GM12878 (cell line): ENCODE data around the gene ATP2A1. TPM values are rescaled to one million over a fixed set of nuclear protein-coding genes. Genes with fewer than 3 reads are reported as not detected.

ENCODE experiments used
- ATAC-seq: fragments of 200-7000 bp; cut with Tn5 transposase; 3 replicates; pipeline ENCODE4 v1.9.1; 2020; ENCODE audit warnings: mild to moderate bottlenecking, moderate library complexity
- Bru-seq: library from RNA; stranded (reverse); fragments of 400-500 nt; gene quantifications from one replicate; lab custom pipeline; 2021; lab: Mats Ljungman, UMichigan
- BruChase-seq, 2 experiments: library from RNA; stranded (reverse); fragments of 400-500 nt; gene quantifications; one replicate each; lab custom pipeline; 2021; lab: Mats Ljungman, UMichigan
- BruUV-seq: library from RNA; stranded (reverse); fragments of 400-500 nt; replicated peaks from 2 replicates; lab custom pipeline; 2021; lab: Mats Ljungman, UMichigan
- CTCF ChIA-PET: fragments of 300-600 bp; sonication (Branson Sonifier 250); formaldehyde crosslinking; extraction: SDS; loops from one replicate; lab custom pipeline; 2021; ENCODE audit warnings: inconsistent platforms; lab: Yijun Ruan, JAX
- POLR2A ChIA-PET: fragments of 350-600 bp; formaldehyde crosslinking; extraction: SDS; loops from one replicate; lab custom pipeline; 2021; ENCODE audit warnings: inconsistent platforms; lab: Charles Lee
- RAD21 ChIA-PET: fragments of 300-600 bp; sonication (Branson Sonifier 250); formaldehyde crosslinking; loops from one replicate; lab custom pipeline; 2023; ENCODE audit warnings: antibody characterized with exemption; ENCODE audit not compliant: unreplicated experiment; lab: Charles Lee
- SMC1A ChIA-PET: fragments of 300-600 bp; sonication (Branson Sonifier 250); formaldehyde crosslinking; loops from one replicate; lab custom pipeline; 2023; ENCODE audit not compliant: unreplicated experiment, uncharacterized antibody; lab: Charles Lee
- DNase-seq: peaks from one replicate; pipeline ENCODE4 v3.0.0-alpha.2; 2011; ENCODE audit warnings: low read depth, low spot score
- FAIRE-seq: peaks from 3 replicates; lab custom pipeline; 2011; peaks lifted over from hg19 to GRCh38; lab: Jason Lieb, UNC
- H2AFZ ChIP-seq: 2 replicates; pipeline ENCODE4 v1.6.0; 2011; ENCODE audit warnings: low read depth, low read length, control low read depth; ENCODE audit not compliant: control insufficient read depth
- H3K27ac ChIP-seq: 2 replicates; pipeline ENCODE4 v1.5.1; 2011; ENCODE audit warnings: control low read depth; ENCODE audit not compliant: control insufficient read depth, insufficient read depth
- H3K27me3 ChIP-seq, 2 experiments: replicated peaks in 1 of 2; 2 replicates each; pipeline versions ENCODE4 v1.6.0 to v1.6.1; 2011; ENCODE audit warnings: low read length in 1 of 2; ENCODE audit not compliant: control insufficient read depth in 2 of 2, insufficient read depth in 2 of 2
- H3K36me3 ChIP-seq, 2 experiments: 2 replicates each; pipeline ENCODE4 v1.5.1; 2011; ENCODE audit warnings: low read length in 1 of 2; ENCODE audit not compliant: control insufficient read depth in 2 of 2, insufficient read depth in 2 of 2
- H3K4me1 ChIP-seq: 2 replicates; pipeline ENCODE4 v1.6.1; 2011; ENCODE audit warnings: mild to moderate bottlenecking, low read length, moderate library complexity, mixed read lengths; ENCODE audit not compliant: control insufficient read depth, insufficient read depth
- H3K4me2 ChIP-seq: 2 replicates; pipeline ENCODE4 v1.6.0; 2011; ENCODE audit warnings: control low read depth; ENCODE audit not compliant: control insufficient read depth, insufficient read depth
- H3K4me3 ChIP-seq: fragments of 200-600 bp; sonication (generic); 2 replicates; pipeline ENCODE4 v1.5.1; 2016
- H3K79me2 ChIP-seq: 2 replicates; pipeline ENCODE4 v1.6.0; 2011; ENCODE audit warnings: low read length; ENCODE audit not compliant: control insufficient read depth, insufficient read depth
- H3K9ac ChIP-seq: 2 replicates; pipeline ENCODE4 v1.8.0; 2011; ENCODE audit warnings: low read length, control low read depth, mixed read lengths; ENCODE audit not compliant: control insufficient read depth, insufficient read depth
- H3K9me3 ChIP-seq: replicated peaks from 3 replicates; pipeline ENCODE4 v1.5.1; 2011; ENCODE audit warnings: mild to moderate bottlenecking, low read length; ENCODE audit not compliant: control insufficient read depth, insufficient read depth
- H4K20me1 ChIP-seq: 2 replicates; pipeline ENCODE4 v1.6.0; 2011; ENCODE audit not compliant: control insufficient read depth, insufficient read depth
- BACH1 ChIP-seq: fragments of 450-650 bp; IDR thresholded peaks from 2 replicates; pipeline ENCODE4 v1.6.1; 2017; ENCODE audit warnings: mild to moderate bottlenecking, borderline replicate concordance
- BRCA1 ChIP-seq: IDR thresholded peaks from 2 replicates; pipeline ENCODE4 v1.6.1; 2011; ENCODE audit warnings: low read depth, low read length, improper control_type of control experiment
- DPF2 ChIP-seq: fragments of 450-650 bp; IDR thresholded peaks from 2 replicates; pipeline ENCODE4 v1.6.1; 2017; ENCODE audit warnings: mild to moderate bottlenecking
- ESRRA ChIP-seq: IDR thresholded peaks from 2 replicates; pipeline ENCODE4 v1.6.1; 2012; ENCODE audit warnings: mild to moderate bottlenecking, low read length, improper control_type of control experiment
- GATAD2B ChIP-seq: fragments of 450-650 bp; conservative IDR thresholded peaks from 2 replicates; pipeline ENCODE4 v1.6.1; 2017; ENCODE audit warnings: low read depth, mild to moderate bottlenecking, moderate library complexity
- IKZF1 ChIP-seq: fragments of 450-650 bp; conservative IDR thresholded peaks from 2 replicates; pipeline ENCODE4 v1.6.1; 2017; ENCODE audit warnings: antibody characterized with exemption, mild to moderate bottlenecking
- IRF4 ChIP-seq: IDR thresholded peaks from 2 replicates; pipeline ENCODE4 v1.6.1; 2011; ENCODE audit warnings: low read depth, low read length
- KDM1A ChIP-seq: fragments of 200-600 bp; sonication (generic); IDR thresholded peaks from 2 replicates; pipeline ENCODE4 v1.6.1; 2016; ENCODE audit warnings: borderline replicate concordance
- MEF2B ChIP-seq: fragments of 450-650 bp; IDR thresholded peaks from 2 replicates; pipeline ENCODE4 v1.6.1; 2018; ENCODE audit warnings: mild to moderate bottlenecking, moderate library complexity; ENCODE audit not compliant: partially characterized antibody, poor library complexity, severe bottlenecking
- RB1 ChIP-seq: fragments of 450-650 bp; formaldehyde crosslinking; IDR thresholded peaks from 2 replicates; pipeline ENCODE4 v1.6.1; 2017; ENCODE audit warnings: mild to moderate bottlenecking, borderline replicate concordance
- RELA ChIP-seq: fragments of 450-650 bp; IDR thresholded peaks from 2 replicates; pipeline ENCODE4 v1.8.0; 2014; ENCODE audit warnings: borderline replicate concordance; ENCODE audit not compliant: partially characterized antibody
- TAF1 ChIP-seq: IDR thresholded peaks from 2 replicates; pipeline ENCODE4 v1.6.1; 2011; ENCODE audit warnings: mild to moderate bottlenecking, low read depth, low read length, borderline replicate concordance
- ZNF207 ChIP-seq: fragments of 450-650 bp; IDR thresholded peaks from 2 replicates; pipeline ENCODE4 v1.6.1; 2014; ENCODE audit warnings: antibody characterized with exemption, mild to moderate bottlenecking, borderline replicate concordance
- WGBS: methylation state at CpG from one replicate; pipeline ENCODE4 v1.1.6; 2016; ENCODE audit warnings: low lambda C conversion rate; ENCODE audit not compliant: insufficient replicate concordance, insufficient coverage; ENCODE audit errors: missing lambda C conversion rate; 5-methylcytosine and 5-hydroxymethylcytosine counted together
- in situ Hi-C: fragments of 300-500 bp; cut with MboI; formaldehyde crosslinking; loops from 9 replicates; pipeline ENCODE4 v1.14.3; 2018; ENCODE audit warnings: mixed read lengths
- intact Hi-C: fragments of 100-400 bp; cut with micrococcal nuclease; formaldehyde crosslinking; loops from one replicate; pipeline ENCODE4 v1.14.2; 2022; ENCODE audit not compliant: unreplicated experiment
- long read RNA-seq, 2 experiments: library from polyadenylated mRNA; unstranded; transcript quantifications; one replicate each; pipeline ENCODE4 v2.0.0, GENCODE V29; 2019 to 2020
- polyA minus RNA-seq, 3 experiments: library from RNA; depleted of rRNA, polyadenylated mRNA; stranded (reverse); fragments of >200 nt; gene quantifications; 2 replicates each; pipeline ENCODE4 v1.2.3, GENCODE V29; 2011
- polyA plus RNA-seq, 11 experiments: library from polyadenylated mRNA; depleted of rRNA in 4 of 11; unstranded in 6 of 11; stranded (reverse) in 5 of 11; fragments of >200 nt; fragmentation: Nextera tagmentation in 4 of 11; fragmentation: Illumina TruSeq in 1 of 11; extraction: Ambion mirVana in 4 of 11; extraction: Trizol in 1 of 11; gene quantifications; 1 replicate in 1 of 11; 2 replicates in 10 of 11; pipeline versions ENCODE4 v1.2.1 to v1.2.3, GENCODE V29; 2011 to 2016; ENCODE audit warnings: inconsistent platforms in 2 of 11, missing spikeins in 2 of 11, low read depth in 1 of 11
- total RNA-seq, 4 experiments: library from RNA; depleted of rRNA in 3 of 4; stranded (reverse); fragments of >200 nt in 3 of 4; fragmentation: Illumina TruSeq in 1 of 4; extraction: Trizol in 1 of 4; gene quantifications; 2 replicates each; pipeline versions ENCODE4 v1.2.1 to v1.2.3, GENCODE V29; 2013 to 2021

The ATP2A1 gene
- total RNA-seq (2013; cell fraction: nucleolus; rRNA removed): 1.7 and 4.7 TPM in 2 replicates
- total RNA-seq (2014; rRNA removed) (0.28 and 0.38 TPM in 2 replicates), total RNA-seq (2014; rRNA removed; fragmentation: Illumina TruSeq; extraction: Trizol) (0.28 and 1.6 TPM in 2 replicates), total RNA-seq (2021) (0.96 and 1.1 TPM in 2 replicates), polyA plus RNA-seq (2011; rRNA removed) (0.35 and 0.62 TPM in 2 replicates), polyA plus RNA-seq (2014; fragmentation: Illumina TruSeq; extraction: Trizol) (0.54 and 1.8 TPM in 2 replicates), polyA plus RNA-seq (2014; fragmentation: Nextera tagmentation; extraction: Ambion mirVana) (under 1 TPM; 0.13 to 0.37 TPM), polyA plus RNA-seq (2014; rRNA removed) (0.77 and 1.3 TPM in 2 replicates), polyA plus RNA-seq (2016; fragmentation: Nextera tagmentation; extraction: Ambion mirVana) (1 to 10 TPM; 1.5 to 1.7 TPM), polyA minus RNA-seq (2011; rRNA and poly(A)+ RNA removed) (0.29 and 0.88 TPM in 2 replicates), Bru-seq, nascent RNA (percentile 38 among the genes with signal in this experiment), BruChase-seq, experiment 1, labeled RNA remaining after a 6-hour chase (percentile 49 among the genes with signal in this experiment), BruChase-seq, experiment 2, labeled RNA remaining after a 2-hour chase (percentile 45 among the genes with signal in this experiment)
- polyA plus RNA-seq (2011; ENCODE audit: low read depth): 0.81 TPM
- 0.77 and 0.79 TPM in 2 replicates for polyA plus RNA-seq (2011; cell fraction: cytosol; rRNA removed)
- polyA plus RNA-seq (2011; cell fraction: nucleus; rRNA removed): 7.5 and 32.6 TPM in 2 replicates
- 1.8 and 2.3 TPM in 2 replicates for polyA plus RNA-seq (2012)
- polyA minus RNA-seq (2011; cell fraction: cytosol; rRNA and poly(A)+ RNA removed): 1.5 TPM in 1 of 2 replicates, not detected in the other
- 0.97 and 1.2 TPM in 2 replicates for polyA minus RNA-seq (2011; cell fraction: nucleus; rRNA and poly(A)+ RNA removed)
- long read RNA-seq, experiment 1: 0 reads
- long read RNA-seq, experiment 2: 0 reads

GRCh38 chr16:28878083-28878926, at the start of gene ATP2A1:
TSS of gene ATP2A1 (plus strand) at chr16:28878488. CDS start at chr16:28878672, 184 bp downstream.
- RAD21 ChIA-PET: interaction anchor here (1.7 to 2.7 kb wide), 3 partner anchors 32 to 67 kb away, joined by 5 to 13 read pairs (median 12); partner anchors contain the start of genes CD19 and TUFM
- Histone ChIP-seq H3K9me3 (no peaks in the 10 kb centered on the region), H3K27ac (peak within 1 kb of the TSS; percentile 20; the same call in 1 of the 2 replicates), H3K79me2 (no peaks in the 10 kb centered on the region), H3K4me3 (peak within 1 kb of the TSS; percentile 95), H3K9ac (peak within 1 kb of the TSS; percentile 77), H3K4me2 (peak within 1 kb of the TSS; percentile 98), H4K20me1 (no peaks in the 10 kb centered on the region), H3K27me3 (no peaks in the 10 kb centered on the region), H3K4me1 (peaks cover 13% of the 10 kb centered on the region), H3K36me3 (peaks cover 0 to 3% of the 10 kb centered on the region in 2 experiments; a peak in 3 of 4 replicates), H2AFZ (peak within 1 kb of the TSS; percentile 85)
- TF ChIP-seq IRF4: no peak
- TF ChIP-seq TAF1: no peak
- no peak for TF ChIP-seq RB1
- no peak for TF ChIP-seq MEF2B
- TF ChIP-seq KDM1A: no peak
- TF ChIP-seq RELA: no peak
- TF ChIP-seq IKZF1: no peak
- TF ChIP-seq BRCA1: no peak
- TF ChIP-seq DPF2: no peak
- TF ChIP-seq ZNF207: no peak
- TF ChIP-seq BACH1: no peak
- TF ChIP-seq ESRRA: no peak
- TF ChIP-seq GATAD2B: no peak
- WGBS: 84% methylated on average over 25 of the region's 25 CpGs
- DNase-seq (no peak), FAIRE-seq (no peak), ATAC-seq (no peak)
- SMC1A ChIA-PET: interaction anchor here (0.7 to 2.3 kb wide), 5 partner anchors 11 to 66 kb away, joined by 3 to 26 read pairs (median 5); no protein-coding TSS in a partner anchor
- no TSS peak for BruUV-seq
- POLR2A ChIA-PET: interaction anchor here (0.5 to 1.7 kb wide), 8 partner anchors 11 to 67 kb away, joined by 3 to 8 read pairs (median 3); partner anchors contain the start of genes CD19 and TUFM
- in situ Hi-C loops: no loop called here
- CTCF ChIA-PET: interaction anchor here (0.6 to 2.4 kb wide), 6 partner anchors 15 to 1071 kb away, joined by 3 to 14 read pairs (median 5); partner anchors contain the start of genes CD19 and SH2B1
- intact Hi-C loops: loop anchor here (2.0 to 5.0 kb wide), 2 partner anchors 32 to 54 kb away; partner anchors contain the start of genes CD19 and TUFM
